ENCODE results near the gene MMP11.

GRCh38 chr22:23816156-23816976 lies 43.7 kb downstream of the MMP11 start:
- TF ChIP-seq CTCF (IDR thresholded peaks at IDR 0.05; ENCODE audit: poor library complexity, severe bottlenecking), result no peak
- TF ChIP-seq POLR2AphosphoS5 (IDR thresholded peaks at IDR 0.05), result no peak

Data from neural cell (in vitro differentiated cells).